SK-N-MC (cell line): Measurements from ENCODE around the gene COG5.

Experiments
- EZH2 ChIP-seq: fragments of 200-600 bp; sonication (generic); IDR thresholded peaks from one replicate; pipeline ENCODE4 v1.6.1; 2017; ENCODE audit warnings: antibody characterized with exemption
- FOXP2 ChIP-seq: optimal IDR thresholded peaks from 2 replicates; pipeline ENCODE3; 2011; ENCODE audit warnings: mild to moderate bottlenecking, moderate library complexity; ENCODE audit not compliant: insufficient read depth; ENCODE audit errors: extremely low read length, control extremely low read depth
- POLR2AphosphoS5 ChIP-seq: IDR thresholded peaks from 2 replicates; pipeline ENCODE4 v1.6.1; 2012; ENCODE audit warnings: mild to moderate bottlenecking, low read depth, low read length, borderline replicate concordance

GRCh38 chr7:107613439-107613838, 49.7 kb upstream of the COG5 start:
- no peak for TF ChIP-seq EZH2
- no peak for TF ChIP-seq POLR2AphosphoS5
- TF ChIP-seq FOXP2: no peak
